HEK293 (cell line): ENCODE data around the gene NKPD1.

Experiments
- CTCF ChIP-seq: fragments of 450-650 bp; formaldehyde crosslinking; IDR thresholded peaks from 2 replicates; pipeline ENCODE4 v1.5.1; 2016; ENCODE audit warnings: missing biosample characterization, missing genetic modification characterization
- ZNF24 ChIP-seq: fragments of 450-650 bp; formaldehyde crosslinking; IDR thresholded peaks from 2 replicates; pipeline ENCODE4 v1.5.1; 2016; ENCODE audit warnings: missing biosample characterization, missing genetic modification characterization
- ZNF274 ChIP-seq, 2 experiments: fragments of 200-500 bp in 1 of 2; fragments of 450-650 bp in 1 of 2; sonication (Bioruptor generic) in 1 of 2; formaldehyde crosslinking in 1 of 2; IDR thresholded peaks; 2 replicates each; pipeline versions ENCODE4 v1.5.1 to v1.6.1; 2014 to 2016; ENCODE audit warnings: borderline replicate concordance in 1 of 2, inconsistent platforms in 1 of 2, low read length in 1 of 2, missing biosample characterization in 1 of 2, missing genetic modification characterization in 1 of 2

- TF ChIP-seq ZNF274 (IDR thresholded peaks at IDR 0.05; ENCODE audit: low read length) (no peak), ZNF274 (tag by site-specific recombination; IDR thresholded peaks at IDR 0.05; ENCODE audit: borderline replicate concordance) (no peak), CTCF (tag by site-specific recombination) (no peak), ZNF24 (tag by site-specific recombination) (no peak)
Observed at GRCh38 chr19:45117671-45118070, 43.1 kb downstream of the NKPD1 start.
